GM23338 (cell line): ENCODE results near the gene NCOR2. TPM values are rescaled to one million over a fixed set of nuclear protein-coding genes. Genes with fewer than 3 reads are reported as not detected.

ENCODE experiments used
- ATAC-seq: fragments of 200-7000 bp; cut with Tn5 transposase; 3 replicates; pipeline ENCODE4 v1.9.1; 2020
- DNase-seq: peaks from one replicate; pipeline ENCODE4 v3.0.0-alpha.2; 2015; ENCODE audit warnings: low spot score
- H2AFZ ChIP-seq: fragments of 200-600 bp; sonication (generic); 2 replicates; pipeline ENCODE4 v1.8.0; 2016; ENCODE audit warnings: antibody characterized with exemption, mild to moderate bottlenecking, moderate library complexity
- H3F3A ChIP-seq: fragments of 200-600 bp; sonication (generic); replicated peaks from 2 replicates; pipeline ENCODE4 v1.8.0; 2017; ENCODE audit warnings: antibody characterized with exemption, mixed run types, low read depth
- H3K27ac ChIP-seq: fragments of 200-600 bp; sonication (generic); 2 replicates; pipeline ENCODE4 v1.6.1; 2016; ENCODE audit warnings: low read depth
- H3K27me3 ChIP-seq: fragments of 200-600 bp; sonication (generic); 2 replicates; pipeline ENCODE4 v1.8.0; 2016; ENCODE audit warnings: mild to moderate bottlenecking, mixed run types, moderate library complexity; ENCODE audit not compliant: insufficient read depth
- H3K36me3 ChIP-seq: fragments of 200-600 bp; sonication (generic); 2 replicates; pipeline ENCODE4 v1.8.0; 2016; ENCODE audit warnings: mild to moderate bottlenecking; ENCODE audit not compliant: insufficient read depth
- H3K4me1 ChIP-seq: fragments of 200-600 bp; sonication (generic); 2 replicates; pipeline ENCODE4 v1.8.0; 2016; ENCODE audit warnings: mild to moderate bottlenecking, moderate library complexity; ENCODE audit not compliant: insufficient read depth
- H3K4me2 ChIP-seq: fragments of 200-600 bp; sonication (generic); 2 replicates; pipeline ENCODE4 v1.7.1; 2017; ENCODE audit warnings: mixed run types
- H3K4me3 ChIP-seq: fragments of 200-600 bp; sonication (generic); 2 replicates; pipeline ENCODE4 v1.6.1; 2016; ENCODE audit warnings: mixed run types
- H3K79me2 ChIP-seq: fragments of 200-600 bp; sonication (generic); replicated peaks from 2 replicates; pipeline ENCODE4 v1.8.0; 2017; ENCODE audit warnings: mild to moderate bottlenecking; ENCODE audit not compliant: insufficient read depth
- H3K9me2 ChIP-seq: fragments of 200-600 bp; sonication (generic); 2 replicates; pipeline ENCODE4 v1.8.0; 2017; ENCODE audit not compliant: insufficient read depth
- H4K20me1 ChIP-seq: fragments of 200-600 bp; sonication (generic); replicated peaks from 2 replicates; pipeline ENCODE4 v1.8.0; 2017; ENCODE audit warnings: mild to moderate bottlenecking; ENCODE audit not compliant: insufficient read depth
- H3K27ac Mint-ChIP-seq: 2 replicates; pipeline ENCODE4 v1.8.0; 2020; ENCODE audit warnings: inconsistent platforms, mild to moderate bottlenecking, moderate library complexity, mixed read lengths
- H3K27me3 Mint-ChIP-seq: 3 replicates; pipeline ENCODE4 v1.8.0; 2022; ENCODE audit warnings: low read depth, mild to moderate bottlenecking, moderate library complexity, mixed read lengths, inconsistent platforms; ENCODE audit not compliant: insufficient read depth, poor library complexity
- H3K36me3 Mint-ChIP-seq: 3 replicates; pipeline ENCODE4 v1.8.0; 2021; ENCODE audit warnings: low read depth, mild to moderate bottlenecking, inconsistent platforms, moderate library complexity, mixed read lengths
- H3K4me1 Mint-ChIP-seq: 3 replicates; pipeline ENCODE4 v1.8.0; 2020; ENCODE audit warnings: mild to moderate bottlenecking, inconsistent platforms, mixed read lengths
- H3K4me3 Mint-ChIP-seq: 3 replicates; pipeline ENCODE4 v1.8.0; 2021; ENCODE audit warnings: moderate library complexity, mild to moderate bottlenecking, inconsistent platforms, mixed read lengths
- H3K9me3 Mint-ChIP-seq: 3 replicates; pipeline ENCODE4 v1.8.0; 2020; ENCODE audit warnings: moderate library complexity, mild to moderate bottlenecking, inconsistent platforms, mixed read lengths
- CREB1 ChIP-seq: fragments of 250-450 bp; sonication (Bioruptor Pico); IDR thresholded peaks from 2 replicates; pipeline ENCODE4 v1.5.0; 2020; ENCODE audit warnings: low read depth, mild to moderate bottlenecking, moderate library complexity
- CTCF ChIP-seq, 2 experiments: fragments of 200-600 bp in 1 of 2; sonication (generic) in 1 of 2; conservative IDR thresholded peaks; 2 replicates each; pipeline versions ENCODE4 v1.5.1 to v1.6.1; 2016 to 2017; ENCODE audit warnings: antibody characterized with exemption in 2 of 2, low read depth in 2 of 2, mild to moderate bottlenecking in 2 of 2, moderate library complexity in 1 of 2
- ETS1 ChIP-seq: IDR thresholded peaks from 2 replicates; pipeline ENCODE4 v1.6.1; 2016; ENCODE audit warnings: antibody characterized with exemption
- EZH2 ChIP-seq: fragments of 200-600 bp; sonication (generic); IDR thresholded peaks from one replicate; pipeline ENCODE4 v1.8.0; 2017; ENCODE audit warnings: antibody characterized with exemption, mild to moderate bottlenecking, low read depth; ENCODE audit not compliant: unreplicated experiment
- EZH2phosphoT487 ChIP-seq: fragments of 200-600 bp; sonication (generic); IDR thresholded peaks from one replicate; pipeline ENCODE4 v1.8.1; 2018; ENCODE audit warnings: antibody characterized with exemption; ENCODE audit not compliant: unreplicated experiment
- JUNB ChIP-seq: IDR thresholded peaks from one replicate; pipeline ENCODE4 v1.6.1; 2016; ENCODE audit warnings: antibody characterized with exemption; ENCODE audit not compliant: unreplicated experiment
- NANOG ChIP-seq: IDR thresholded peaks from 2 replicates; pipeline ENCODE4 v1.6.1; 2016; ENCODE audit warnings: antibody characterized with exemption, borderline replicate concordance
- POLR2AphosphoS5 ChIP-seq: IDR thresholded peaks from 2 replicates; pipeline ENCODE4 v1.6.1; 2016; ENCODE audit warnings: antibody characterized with exemption, low read depth
- REST ChIP-seq: IDR thresholded peaks from one replicate; pipeline ENCODE4 v1.6.1; 2018; ENCODE audit warnings: antibody characterized with exemption; ENCODE audit not compliant: unreplicated experiment
- STAT1 ChIP-seq: IDR thresholded peaks from one replicate; pipeline ENCODE4 v1.6.1; 2016; ENCODE audit warnings: antibody characterized with exemption; ENCODE audit not compliant: unreplicated experiment
- ZNF114 ChIP-seq: fragments of 250-450 bp; sonication (Bioruptor Pico); IDR thresholded peaks from 2 replicates; pipeline ENCODE4 v1.5.0; 2020; ENCODE audit warnings: mild to moderate bottlenecking, moderate library complexity
- ZNF331 ChIP-seq: fragments of 250-450 bp; sonication (Bioruptor Pico); IDR thresholded peaks from 2 replicates; pipeline ENCODE4 v1.5.0; 2020; ENCODE audit warnings: low read depth, mild to moderate bottlenecking, moderate library complexity
- ZNF462 ChIP-seq: fragments of 250-450 bp; sonication (Bioruptor Pico); IDR thresholded peaks from 2 replicates; pipeline ENCODE4 v1.5.0; 2020; ENCODE audit warnings: mild to moderate bottlenecking, moderate library complexity
- polyA plus RNA-seq: library from polyadenylated mRNA; unstranded; fragments of >200 nt; fragmentation: Nextera tagmentation; extraction: Ambion mirVana; gene quantifications from 2 replicates; pipeline ENCODE4 v1.2.1, GENCODE V29; 2016
- total RNA-seq: library from RNA; depleted of rRNA; stranded (reverse); fragments of >200 nt; shearing (Covaris generic); gene quantifications from 2 replicates; pipeline ENCODE4 v1.2.3, GENCODE V29; 2014

The NCOR2 gene
- total and polyA plus RNA-seq, 2 experiments from 2014 or later = 69.6 to 190 TPM

GRCh38 chr12:124605150-124605882 is 37.9 kb upstream of the NCOR2 start:
- H3K9me2 ChIP-seq = no peaks in the 10 kb centered on the region
- no peak overlapping the region for H3K27ac ChIP-seq
- no peaks in the 10 kb centered on the region for H3K27me3 ChIP-seq
- DNase-seq = no peak
- H3K4me3 ChIP-seq = no peak overlapping the region
- TF ChIP-seq JUNB (no peak), ETS1 (no peak), ZNF331 (CRISPR knock-in tag) (no peak), EZH2phosphoT487 (no peak), CREB1 (CRISPR knock-in tag) (no peak), ZNF114 (CRISPR knock-in tag) (no peak), ZNF462 (CRISPR knock-in tag) (no peak), POLR2AphosphoS5 (no peak), EZH2 (no peak), STAT1 (no peak), REST (no peak), NANOG (no peak), CTCF (conservative IDR thresholded peaks at IDR 0.05; ENCODE audit: low read depth in 2 of 2) (no peak)
- ATAC-seq = peak; percentile 77
- no peak overlapping the region for H3K4me2 ChIP-seq
- no peaks in the 10 kb centered on the region for H3K9me3 Mint-ChIP-seq
- no peaks in the 10 kb centered on the region for H3K36me3 ChIP-seq
- peak overlapping the region; percentile 32; the same call in 1 of the 2 replicates for H2AFZ ChIP-seq
- no peaks in the 10 kb centered on the region for H4K20me1 ChIP-seq
- H3K27ac Mint-ChIP-seq = no peak overlapping the region
- no peaks in the 10 kb centered on the region for H3K79me2 ChIP-seq
- no peaks in the 10 kb centered on the region for H3K36me3 Mint-ChIP-seq
- no peaks in the 10 kb centered on the region for H3F3A ChIP-seq
- no peak overlapping the region for H3K4me3 Mint-ChIP-seq
- peaks cover 20% of the 10 kb centered on the region for H3K4me1 Mint-ChIP-seq
- H3K4me1 ChIP-seq = peaks cover 4% of the 10 kb centered on the region
- H3K27me3 Mint-ChIP-seq = peaks cover 5% of the 10 kb centered on the region
